HG03442 (cell line): ENCODE results near the gene DOCK7.

Experiments
- ATAC-seq: cut with Tn5 transposase; IDR thresholded peaks from one replicate; pipeline ENCODE4 v1.9.1; 2021; ENCODE audit warnings: mild to moderate bottlenecking, moderate library complexity; ENCODE audit not compliant: unreplicated experiment

Gene DOCK7

GRCh38 chr1:62426237-62426636 lies 261.9 kb downstream of the DOCK7 start:
- ATAC-seq: no peak

- no peak for ATAC-seq
Measured at GRCh38 chr1:62425041-62425440, 263.1 kb downstream of the DOCK7 start.

GRCh38 chr1:62424411-62424810 lies 263.8 kb downstream of the DOCK7 start:
- no peak for ATAC-seq

- ATAC-seq: no peak
Measured at GRCh38 chr1:62423580-62424242, 264.5 kb downstream of the DOCK7 start.

GRCh38 chr1:62420214-62420613 lies 268.0 kb downstream of the DOCK7 start:
- ATAC-seq: no peak

GRCh38 chr1:62417351-62417999 lies 270.7 kb downstream of the DOCK7 start:
- ATAC-seq: no peak

- ATAC-seq: no peak
Measured at GRCh38 chr1:62415687-62416086, 272.5 kb downstream of the DOCK7 start.

- ATAC-seq: peak; percentile 54
Measured at GRCh38 chr1:62407398-62408009, 280.7 kb downstream of the DOCK7 start.

- ATAC-seq: no peak
Measured at GRCh38 chr1:62406576-62406975, 281.6 kb downstream of the DOCK7 start.

- ATAC-seq: no peak
Measured at GRCh38 chr1:62405247-62405646, 282.9 kb downstream of the DOCK7 start.
